Measurements from ENCODE around the gene ANKRD11.
"Not testable (repeated sequence)": the region's sequence is repeated elsewhere in the genome, so short reads cannot be mapped to it uniquely, and the experiment has no call there.

The ANKRD11 gene

GRCh38 chr16:89425523-89425922, 64.8 kb downstream of the ANKRD11 start:
- TF ChIP-seq CTCF (IDR thresholded peaks at IDR 0.05; ENCODE audit: control insufficient read depth, extremely low read depth, insufficient read depth) = no peak
- no peak for DNase-seq (ENCODE audit: low read depth)
- H3K4me3 ChIP-seq (ENCODE audit: low read depth, low read length) = no peak overlapping the region

GRCh38 chr16:89423681-89424260, 66.6 kb downstream of the ANKRD11 start:
- TF ChIP-seq CTCF (IDR thresholded peaks at IDR 0.05; ENCODE audit: control insufficient read depth, extremely low read depth, insufficient read depth) = no peak
- no peak for DNase-seq (ENCODE audit: low read depth)
- H3K4me3 ChIP-seq (ENCODE audit: low read depth, low read length) = no peak overlapping the region

- no peak overlapping the region for H3K4me3 ChIP-seq (ENCODE audit: low read depth, low read length)
- no peak for DNase-seq (ENCODE audit: low read depth)
- no peak for TF ChIP-seq CTCF (IDR thresholded peaks at IDR 0.05; ENCODE audit: control insufficient read depth, extremely low read depth, insufficient read depth)
These were observed 67.3 kb downstream of the ANKRD11 start for GRCh38 chr16:89422905-89423630.

GRCh38 chr16:89422527-89422904, 67.8 kb downstream of the ANKRD11 start:
- no peak overlapping the region for H3K4me3 ChIP-seq (ENCODE audit: low read depth, low read length)
- TF ChIP-seq CTCF (IDR thresholded peaks at IDR 0.05; ENCODE audit: control insufficient read depth, extremely low read depth, insufficient read depth) = no peak
- DNase-seq (ENCODE audit: low read depth) = no peak

- H3K4me3 ChIP-seq (ENCODE audit: low read depth, low read length); DNase-seq (ENCODE audit: low read depth): not testable (repeated sequence)
These were observed 69.1 kb downstream of the ANKRD11 start for GRCh38 chr16:89421300-89421699.

GRCh38 chr16:89420204-89420603, 70.2 kb downstream of the ANKRD11 start:
- no peak for TF ChIP-seq CTCF (IDR thresholded peaks at IDR 0.05; ENCODE audit: control insufficient read depth, extremely low read depth, insufficient read depth)
- DNase-seq (ENCODE audit: low read depth) = no peak

GRCh38 chr16:89418352-89418751, 72.0 kb downstream of the ANKRD11 start:
- H3K4me3 ChIP-seq (ENCODE audit: low read depth, low read length) = no peak overlapping the region
- DNase-seq (ENCODE audit: low read depth) = no peak
- no peak for TF ChIP-seq CTCF (IDR thresholded peaks at IDR 0.05; ENCODE audit: control insufficient read depth, extremely low read depth, insufficient read depth)

More at GRCh38 chr16:89420204-89420603, 70.2 kb downstream of the ANKRD11 start:
- no peak overlapping the region for H3K4me3 ChIP-seq (ENCODE audit: low read depth, low read length)

Measured in LNCaP clone FGC (cell line).